ENCODE data around the gene PRR20G. TPM values are rescaled to one million over a fixed set of nuclear protein-coding genes. Genes with fewer than 3 reads are reported as not detected.

Gene PRR20G
- total and polyA plus RNA-seq, 2 of the 4 experiments (the other 2 are of a cell fraction) = not detected

GRCh38 chr3:127307916-127308315 is 20.1 kb upstream of the PRR20G start:
- Histone ChIP-seq H3K4me1 (ENCODE audit: control insufficient read depth, insufficient read depth, low read length) (no peaks in the 10 kb centered on the region), H2BK5ac (ENCODE audit: low read depth, low read length, poor library complexity, severe bottlenecking) (no peak overlapping the region), H2BK20ac (ENCODE audit: low read depth, low read length) (no peak overlapping the region), H3K23ac (ENCODE audit: low read depth, low read length) (no peak overlapping the region), H3K9me1 (ENCODE audit: insufficient read depth, low read length) (no peaks in the 10 kb centered on the region), H3K14ac (replicated peaks; ENCODE audit: low read depth, low read length) (no peak overlapping the region), H2BK15ac (ENCODE audit: low read depth, low read length) (no peak overlapping the region), H3K36me3 (ENCODE audit: control insufficient read depth, insufficient read depth, low read length) (no peaks in the 10 kb centered on the region), H4K8ac (ENCODE audit: low read depth in 2 of 2, low read length in 2 of 2) (no peak overlapping the region), H3K79me1 (ENCODE audit: low read depth in 1 of 2, low read length in 2 of 2) (no peaks in the 10 kb centered on the region), H4K5ac (ENCODE audit: low read depth, low read length) (no peak overlapping the region), H3K4me2 (ENCODE audit: low read depth, low read length) (no peak overlapping the region), H3K56ac (ENCODE audit: extremely low read depth, insufficient read depth, low read length) (no peak overlapping the region), H2AK9ac (replicated peaks; ENCODE audit: low read depth, low read length, poor library complexity) (no peak overlapping the region), H2AK5ac (ENCODE audit: low read depth, low read length) (no peak overlapping the region), H3K4ac (ENCODE audit: low read depth, low read length) (no peak overlapping the region), H4K20me1 (ENCODE audit: insufficient read depth, low read length) (no peaks in the 10 kb centered on the region), H3K18ac (ENCODE audit: low read depth, low read length) (no peak overlapping the region), H3K27me3 (ENCODE audit: control insufficient read depth, insufficient read depth, low read length) (peaks cover 8% of the 10 kb centered on the region), H4K91ac (ENCODE audit: insufficient read depth, low read depth, low read length) (no peak overlapping the region), H3K9me3 (ENCODE audit: control insufficient read depth, insufficient read depth, low read length) (no peaks in the 10 kb centered on the region), H3K27ac (ENCODE audit: insufficient read depth, low read length) (no peak overlapping the region), H2BK120ac (ENCODE audit: low read depth, low read length) (no peak overlapping the region), H3K4me3 (ENCODE audit: insufficient read depth, low read depth, low read length) (no peak overlapping the region), H3K9ac (ENCODE audit: low read depth, low read length) (no peak overlapping the region), H2AFZ (replicated peaks; ENCODE audit: low read length, poor library complexity) (no peak overlapping the region)
- ChIA-PET POLR2A (ENCODE audit: unreplicated experiment) (no interaction called here), CTCF (no interaction called here)
- dilution Hi-C loops (cut with HindIII; ENCODE audit: low sequenced_read_pairs, unreplicated experiment) = no loop called here
- in situ Hi-C loops (cut with MboI; ENCODE audit: low sequenced_read_pairs) = no loop called here
- TF ChIP-seq MXI1 (IDR thresholded peaks at IDR 0.05; ENCODE audit: borderline replicate concordance, low read depth, low read length) (no peak), CHD1 (IDR thresholded peaks at IDR 0.05; ENCODE audit: low read depth, low read length) (no peak), RFX5 (IDR thresholded peaks at IDR 0.05; ENCODE audit: low read depth, low read length) (no peak)
- no peak for ATAC-seq (ENCODE audit: low read depth)
- no TSS peak for BruUV-seq (replicated peaks)
- no CpG with 5 or more reads among the region's 4 CpGs for WGBS, 2 experiments (ENCODE audit: extremely low coverage in 2 of 2, insufficient read length in 1 of 2)
- intact Hi-C loops (cut with micrococcal nuclease) = no loop called here
- no peak for DNase-seq

Data from IMR-90 (cell line).